ENCODE results near the gene BHLHE23.

DNA sequence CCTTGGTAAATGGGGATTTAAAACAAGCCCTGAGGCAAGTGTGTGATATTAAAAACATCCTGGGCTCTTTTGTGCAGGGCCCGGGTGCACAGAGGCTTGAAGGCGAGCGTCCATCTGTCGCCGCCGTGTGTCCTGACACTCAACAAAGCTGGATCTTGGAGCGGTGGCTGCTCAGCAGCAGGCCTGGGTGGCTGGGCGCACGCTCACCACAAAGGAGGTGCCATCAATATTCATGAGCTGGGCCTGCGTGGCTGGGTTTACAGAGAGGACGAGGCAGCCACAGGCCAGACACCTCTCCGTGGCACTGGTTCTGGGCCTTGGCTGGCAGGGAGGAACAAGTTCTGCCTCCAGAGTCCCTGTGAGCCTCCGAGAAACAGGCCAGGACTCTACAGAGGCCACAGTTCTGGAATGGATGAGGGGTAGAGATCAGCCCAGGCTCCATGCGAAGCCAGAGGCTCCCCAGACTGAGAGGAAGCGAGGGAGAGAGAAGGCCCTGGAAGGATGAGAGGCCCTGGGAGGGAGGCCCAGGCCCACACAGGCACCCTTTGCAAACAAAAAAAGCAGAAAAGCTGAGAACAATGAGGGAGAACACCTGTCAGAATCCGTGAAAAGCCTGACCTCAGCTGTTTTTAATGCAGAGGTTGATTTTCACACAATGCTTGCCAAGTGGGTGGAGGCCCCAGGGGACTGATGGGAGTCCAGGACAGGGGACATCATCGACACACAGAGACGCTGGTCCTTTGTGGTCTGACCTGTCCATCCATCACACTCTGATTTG, 21.9 kb downstream of the BHLHE23 start:
- TF ChIP-seq POLR2A (IDR thresholded peaks at IDR 0.05; ENCODE audit: low read depth), result no peak
- TF ChIP-seq CTCF (IDR thresholded peaks at IDR 0.05), result no peak
- no peak for TF ChIP-seq EP300 (IDR thresholded peaks at IDR 0.05)
- TF ChIP-seq POLR2AphosphoS5 (IDR thresholded peaks at IDR 0.05), result no peak
